MCF 10A (cell line): Measurements from ENCODE around the gene ZNF646. TPM values are rescaled to one million over a fixed set of nuclear protein-coding genes. Genes with fewer than 3 reads are reported as not detected.

Experiments
- BruUV-seq: library from RNA; stranded (reverse); fragments of 400-500 nt; replicated peaks from 2 replicates; lab custom pipeline; 2021; lab: Mats Ljungman, UMichigan
- CTCF ChIA-PET: fragments of 300-600 bp; sonication (Branson Sonifier 250); formaldehyde crosslinking; extraction: SDS; loops from one replicate; lab custom pipeline; 2021; ENCODE audit warnings: antibody characterized with exemption, inconsistent platforms; lab: Yijun Ruan, JAX
- POLR2A ChIA-PET: fragments of 300-600, 350-650 bp; sonication (Branson Sonifier 250); formaldehyde crosslinking; extraction: SDS; loops from one replicate; lab custom pipeline; 2020; ENCODE audit warnings: antibody characterized with exemption, inconsistent platforms; lab: Yijun Ruan, JAX
- DNase-seq: peaks from one replicate; pipeline ENCODE4 v3.0.0-alpha.2; 2018; ENCODE audit not compliant: unreplicated experiment
- H3K27ac Mint-ChIP-seq: one replicate; pipeline ENCODE4 v1.8.0; 2022; ENCODE audit warnings: mild to moderate bottlenecking, low read depth, mixed read lengths; ENCODE audit not compliant: unreplicated experiment
- H3K27me3 Mint-ChIP-seq: one replicate; pipeline ENCODE4 v1.8.0; 2022; ENCODE audit warnings: mixed read lengths; ENCODE audit not compliant: insufficient read depth, unreplicated experiment
- H3K36me3 Mint-ChIP-seq: one replicate; pipeline ENCODE4 v1.8.0; 2022; ENCODE audit warnings: mild to moderate bottlenecking, moderate library complexity, mixed read lengths; ENCODE audit not compliant: insufficient read depth, unreplicated experiment
- H3K4me1 Mint-ChIP-seq: one replicate; pipeline ENCODE4 v1.8.0; 2022; ENCODE audit warnings: mixed read lengths; ENCODE audit not compliant: insufficient read depth, unreplicated experiment
- H3K4me3 Mint-ChIP-seq: one replicate; pipeline ENCODE4 v1.8.0; 2022; ENCODE audit warnings: mild to moderate bottlenecking, moderate library complexity, mixed read lengths; ENCODE audit not compliant: unreplicated experiment
- H3K9me3 Mint-ChIP-seq: one replicate; pipeline ENCODE4 v1.8.0; 2022; ENCODE audit warnings: mixed read lengths; ENCODE audit not compliant: unreplicated experiment
- intact Hi-C: fragments of 100-400 bp; cut with micrococcal nuclease; formaldehyde crosslinking; loops from 2 replicates; pipeline ENCODE4 v1.14.1; 2022
- total RNA-seq: library from RNA; stranded (reverse); gene quantifications from 2 replicates; pipeline ENCODE4 v1.2.3, GENCODE V29; 2022
- TF ChIP-seq, protein P1 (sequence below): fragments of 200-600 bp; IDR thresholded peaks from one replicate; pipeline ENCODE4 v1.8.0; 2022; ENCODE audit warnings: antibody characterized with exemption, mild to moderate bottlenecking; ENCODE audit not compliant: unreplicated experiment

Gene ZNF646
- total RNA-seq, 1 experiment from 2014 or later, result 12.6 TPM

DNA sequence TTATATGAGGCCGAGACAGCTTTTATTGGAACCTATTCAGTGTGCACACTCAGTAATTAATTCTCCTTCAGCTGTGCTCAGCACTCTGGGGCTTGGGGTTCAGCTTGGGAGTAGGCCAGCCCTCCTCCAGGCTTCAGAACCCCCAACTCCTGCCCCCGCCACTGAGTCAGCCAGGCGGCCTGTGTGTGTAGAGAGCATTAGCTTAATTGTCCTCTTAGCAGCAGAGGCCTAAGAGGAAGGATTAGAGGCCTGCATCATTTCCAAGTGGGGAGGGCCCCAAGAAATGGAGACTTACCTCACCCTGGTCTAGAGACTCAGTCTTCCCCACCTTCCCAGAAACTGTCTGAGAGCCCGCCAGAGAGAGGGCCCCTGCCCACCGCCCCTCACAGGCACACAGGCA is 13.7 kb downstream of the ZNF646 start:
- Mint-ChIP-seq H3K36me3 (peaks cover 22% of the 10 kb centered on the region), H3K27ac (no peak overlapping the region), H3K4me1 (peaks cover 5% of the 10 kb centered on the region), H3K27me3 (no peaks in the 10 kb centered on the region), H3K4me3 (no peak overlapping the region), H3K9me3 (no peaks in the 10 kb centered on the region)
- TF ChIP-seq, protein P1, sequence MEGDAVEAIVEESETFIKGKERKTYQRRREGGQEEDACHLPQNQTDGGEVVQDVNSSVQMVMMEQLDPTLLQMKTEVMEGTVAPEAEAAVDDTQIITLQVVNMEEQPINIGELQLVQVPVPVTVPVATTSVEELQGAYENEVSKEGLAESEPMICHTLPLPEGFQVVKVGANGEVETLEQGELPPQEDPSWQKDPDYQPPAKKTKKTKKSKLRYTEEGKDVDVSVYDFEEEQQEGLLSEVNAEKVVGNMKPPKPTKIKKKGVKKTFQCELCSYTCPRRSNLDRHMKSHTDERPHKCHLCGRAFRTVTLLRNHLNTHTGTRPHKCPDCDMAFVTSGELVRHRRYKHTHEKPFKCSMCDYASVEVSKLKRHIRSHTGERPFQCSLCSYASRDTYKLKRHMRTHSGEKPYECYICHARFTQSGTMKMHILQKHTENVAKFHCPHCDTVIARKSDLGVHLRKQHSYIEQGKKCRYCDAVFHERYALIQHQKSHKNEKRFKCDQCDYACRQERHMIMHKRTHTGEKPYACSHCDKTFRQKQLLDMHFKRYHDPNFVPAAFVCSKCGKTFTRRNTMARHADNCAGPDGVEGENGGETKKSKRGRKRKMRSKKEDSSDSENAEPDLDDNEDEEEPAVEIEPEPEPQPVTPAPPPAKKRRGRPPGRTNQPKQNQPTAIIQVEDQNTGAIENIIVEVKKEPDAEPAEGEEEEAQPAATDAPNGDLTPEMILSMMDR, result no peak
- BruUV-seq, result no TSS peak
- ChIA-PET CTCF (interaction anchor here (0.6 kb wide), 1 partner anchor 98 kb away, joined by 3 read pairs; no protein-coding TSS in a partner anchor), POLR2A (no interaction called here)
- DNase-seq, result no peak
- intact Hi-C loops, result no loop called here

DNA sequence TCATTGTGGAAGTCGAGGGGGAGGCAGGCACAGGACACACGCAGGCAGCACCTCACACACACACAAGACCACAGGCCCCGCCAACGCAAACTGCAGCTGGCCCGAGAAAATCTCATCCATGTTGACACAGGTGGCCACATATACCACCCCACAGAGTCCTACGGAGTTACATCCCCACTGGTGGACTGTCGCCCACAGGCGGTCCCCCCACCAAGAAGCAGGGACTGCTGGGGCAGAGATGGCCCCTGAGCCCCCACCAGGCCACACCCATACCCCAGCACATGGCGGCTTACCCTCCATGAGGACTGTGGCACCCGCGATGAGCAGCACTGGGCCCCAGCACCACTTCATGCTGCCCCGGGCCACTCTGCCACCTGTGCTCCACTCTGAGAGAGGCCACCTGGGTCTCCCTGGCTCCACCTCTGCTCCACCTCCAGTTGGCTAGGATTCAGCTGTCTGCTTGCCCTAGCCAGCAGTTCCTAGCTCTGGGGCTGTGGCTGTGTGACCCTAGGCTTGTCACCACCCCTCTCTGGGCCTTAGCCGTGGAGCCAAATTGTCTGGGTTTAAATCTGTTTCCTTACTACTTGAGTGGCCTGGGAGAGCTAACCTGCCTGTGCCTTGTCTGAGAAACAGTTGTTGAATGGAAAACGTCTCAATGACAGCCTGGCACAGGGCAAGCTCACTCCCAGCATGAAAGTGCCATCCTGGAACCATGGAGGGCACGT is 14.4 kb downstream of the ZNF646 start, which contains the start of gene PRSS53:
Gene PRSS53 (minus strand): TSS at position 485 of the 725 bp plus-strand sequence. CDS start 134 bp downstream, at position 351.
- H3K27me3 Mint-ChIP-seq, result no peaks in the 10 kb centered on the region
- peaks cover 22% of the 10 kb centered on the region for H3K36me3 Mint-ChIP-seq
- intact Hi-C loops, result no loop called here
- H3K4me3 Mint-ChIP-seq, result no peak within 1 kb of the TSS
- H3K9me3 Mint-ChIP-seq, result no peaks in the 10 kb centered on the region
- peaks cover 5% of the 10 kb centered on the region for H3K4me1 Mint-ChIP-seq
- BruUV-seq, result no TSS peak
- TF ChIP-seq, protein P1, result no peak
- H3K27ac Mint-ChIP-seq, result no peak within 1 kb of the TSS
- no peak for DNase-seq
- CTCF ChIA-PET, result interaction anchor here (0.6 kb wide), 1 partner anchor 98 kb away, joined by 3 read pairs; no protein-coding TSS in a partner anchor
- POLR2A ChIA-PET, result interaction anchor here (0.8 to 1.7 kb wide), 2 partner anchors 15 to 29 kb away, joined by 3 to 5 read pairs; partner anchors contain the start of genes KAT8, ZNF646 and ZNF668

DNA sequence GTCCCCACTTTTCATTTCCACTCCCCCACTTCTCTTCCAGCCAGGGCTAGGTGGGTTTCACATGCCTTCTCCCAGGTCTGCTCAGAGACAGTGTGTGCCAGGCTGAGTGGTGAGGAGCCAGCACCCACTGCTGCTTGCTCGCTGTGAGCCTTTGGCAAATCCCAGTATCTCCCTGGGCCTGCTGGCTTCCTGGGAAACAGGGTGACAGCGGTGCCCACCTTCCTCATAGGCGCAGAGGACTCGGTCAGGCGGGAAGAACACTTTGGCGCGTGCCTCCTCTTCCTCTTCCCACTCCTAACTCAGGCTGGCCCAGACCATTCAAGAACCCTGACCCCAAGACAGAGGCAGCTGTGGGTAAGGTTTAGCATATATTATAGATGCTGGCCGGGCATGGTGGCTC is 15.0 kb downstream of the ZNF646 start:
- CTCF ChIA-PET, result interaction anchor here (0.5 to 0.6 kb wide), 2 partner anchors 152 to 355 kb away, joined by 3 to 4 read pairs; no protein-coding TSS in a partner anchor
- POLR2A ChIA-PET, result interaction anchor here (0.8 to 1.7 kb wide), 2 partner anchors 15 to 28 kb away, joined by 3 to 5 read pairs; partner anchors contain the start of genes KAT8, ZNF646 and ZNF668

DNA sequence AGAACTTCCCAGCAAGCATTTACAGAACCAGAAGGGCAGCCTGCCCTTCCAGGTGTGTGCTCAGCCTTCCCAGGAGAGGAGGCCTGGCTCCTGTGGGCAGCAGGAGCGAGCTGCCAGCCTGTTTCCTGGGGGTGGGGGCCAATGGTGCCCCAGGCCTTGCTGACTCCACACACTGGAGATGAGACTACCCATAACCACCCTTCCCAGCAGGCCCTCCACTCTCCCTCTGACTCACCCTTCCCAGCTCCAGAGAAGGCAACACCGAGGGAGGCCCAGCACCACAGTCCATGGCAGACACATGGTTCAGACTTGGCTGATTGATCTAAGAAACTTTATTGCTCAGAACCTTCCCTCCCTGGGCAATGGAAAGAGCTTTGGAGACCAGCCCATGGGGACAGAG is 16.3 kb downstream of the ZNF646 start:
- Mint-ChIP-seq H3K4me3 (no peak overlapping the region), H3K9me3 (no peaks in the 10 kb centered on the region), H3K27me3 (no peaks in the 10 kb centered on the region), H3K27ac (no peak overlapping the region), H3K4me1 (peaks cover 7% of the 10 kb centered on the region), H3K36me3 (peaks cover 18% of the 10 kb centered on the region)
- POLR2A ChIA-PET, result interaction anchor here (1.3 to 6.5 kb wide), 3 partner anchors 9 to 27 kb away, joined by 3 to 78 read pairs (median 5); partner anchors contain the start of genes KAT8, ZNF646 and ZNF668
- intact Hi-C loops, result no loop called here
- no peak for DNase-seq
- BruUV-seq, result no TSS peak
- TF ChIP-seq, protein P1, result no peak
- CTCF ChIA-PET, result no interaction called here

More for the DNA sequence above, 15.0 kb downstream of the ZNF646 start:
- TF ChIP-seq, protein P1, result no peak
- no TSS peak for BruUV-seq
- peaks cover 5% of the 10 kb centered on the region for H3K4me1 Mint-ChIP-seq
- no peak for DNase-seq
- H3K36me3 Mint-ChIP-seq, result peaks cover 19% of the 10 kb centered on the region
- H3K27ac Mint-ChIP-seq, result no peak overlapping the region
- H3K4me3 Mint-ChIP-seq, result no peak overlapping the region
- no peaks in the 10 kb centered on the region for H3K9me3 Mint-ChIP-seq
- H3K27me3 Mint-ChIP-seq, result no peaks in the 10 kb centered on the region
- intact Hi-C loops, result no loop called here
